HG03045 (cell line): Measurements from ENCODE around the gene MCCC2.
"Not testable (repeated sequence)": the region's sequence is repeated elsewhere in the genome, so short reads cannot be mapped to it uniquely, and the experiment has no call there.

Experiments used
- ATAC-seq: cut with Tn5 transposase; IDR thresholded peaks from one replicate; pipeline ENCODE4 v1.9.1; 2021; ENCODE audit warnings: mild to moderate bottlenecking, moderate library complexity; ENCODE audit not compliant: unreplicated experiment

Gene MCCC2

GRCh38 chr5:71596169-71596568 lies 9.0 kb downstream of the MCCC2 start:
- no peak for ATAC-seq

GRCh38 chr5:71597001-71597400 lies 9.9 kb downstream of the MCCC2 start:
- ATAC-seq: no peak

GRCh38 chr5:71600783-71601182 lies 13.6 kb downstream of the MCCC2 start:
- no peak for ATAC-seq

- ATAC-seq: peak; percentile 88
Observed at GRCh38 chr5:71601222-71602026, 14.3 kb downstream of the MCCC2 start.

- ATAC-seq: not testable (repeated sequence)
Observed at GRCh38 chr5:71609916-71610315, 22.8 kb downstream of the MCCC2 start.

GRCh38 chr5:71615809-71616208 lies 28.7 kb downstream of the MCCC2 start:
- no peak for ATAC-seq

GRCh38 chr5:71620630-71621029 lies 33.5 kb downstream of the MCCC2 start:
- no peak for ATAC-seq

- ATAC-seq: no peak
Observed at GRCh38 chr5:71621268-71621667, 34.1 kb downstream of the MCCC2 start.

GRCh38 chr5:71621741-71622140 lies 34.6 kb downstream of the MCCC2 start:
- ATAC-seq: no peak

- ATAC-seq: no peak
Observed at GRCh38 chr5:71623221-71623794, 36.2 kb downstream of the MCCC2 start.

- no peak for ATAC-seq
Observed at GRCh38 chr5:71629950-71630349, 42.8 kb downstream of the MCCC2 start.

- no peak for ATAC-seq
Observed at GRCh38 chr5:71631070-71631469, 43.9 kb downstream of the MCCC2 start.

- no peak for ATAC-seq
Observed at GRCh38 chr5:71632168-71632567, 45.0 kb downstream of the MCCC2 start.

GRCh38 chr5:71633255-71634155 lies 46.4 kb downstream of the MCCC2 start:
- no peak for ATAC-seq

- no peak for ATAC-seq
Observed at GRCh38 chr5:71637133-71637532, 50.0 kb downstream of the MCCC2 start.

- ATAC-seq: no peak
Observed at GRCh38 chr5:71640408-71640807, 53.3 kb downstream of the MCCC2 start.

GRCh38 chr5:71645030-71645429 lies 57.9 kb downstream of the MCCC2 start:
- ATAC-seq: no peak

- not testable (repeated sequence) for ATAC-seq
Observed at GRCh38 chr5:71650940-71651339, 63.8 kb downstream of the MCCC2 start.

- no peak for ATAC-seq
Observed at GRCh38 chr5:71651579-71651978, 64.4 kb downstream of the MCCC2 start.

- ATAC-seq: no peak
Observed at GRCh38 chr5:71652349-71652748, 65.2 kb downstream of the MCCC2 start.

GRCh38 chr5:71652803-71653543 lies 65.8 kb downstream of the MCCC2 start:
- ATAC-seq: no peak
